ENCODE data around the gene APPBP2.
"Not testable (repeated sequence)": the region's sequence is repeated elsewhere in the genome, so short reads cannot be mapped to it uniquely, and the experiment has no call there.

Gene APPBP2

DNA sequence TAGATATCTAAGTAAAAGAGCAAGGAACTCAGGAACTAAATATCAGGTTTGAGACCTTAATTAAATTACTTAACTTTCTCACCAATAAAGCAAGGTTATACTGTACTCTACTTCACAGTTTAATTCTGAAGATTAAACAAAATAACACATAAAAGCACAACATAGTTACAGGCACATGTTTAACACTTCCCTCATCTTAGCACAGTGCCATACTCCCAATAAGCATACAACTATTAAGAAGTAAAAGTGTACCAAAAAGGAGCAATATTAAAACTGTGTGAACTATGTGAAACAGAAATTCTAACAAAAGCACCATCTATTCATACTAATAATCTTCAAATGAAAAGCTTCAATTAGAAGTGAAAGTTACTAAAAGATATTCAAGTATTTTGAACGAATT lies 2.2 kb downstream of the APPBP2 start:
- Histone ChIP-seq H3K27me3 (ENCODE audit: insufficient read depth, insufficient read length) (no peaks in the 10 kb centered on the region), H3K4me1 (ENCODE audit: insufficient read depth, insufficient read length) (no peaks in the 10 kb centered on the region), H3K9ac (ENCODE audit: insufficient read length, low read depth) (peak overlapping the region; percentile 29), H3K9me3 (ENCODE audit: insufficient read depth, low read length) (peaks cover 6% of the 10 kb centered on the region; the same call in 1 of the 2 replicates), H3K4me3 (ENCODE audit: insufficient read length, low read depth) (peak overlapping the region; percentile 1), H3K36me3 (ENCODE audit: insufficient read depth, insufficient read length, low read length) (peaks cover 38% of the 10 kb centered on the region)
- TF ChIP-seq YY1 (IDR thresholded peaks at IDR 0.05; ENCODE audit: insufficient read depth, insufficient read length) = no peak
- no peak for TF ChIP-seq SUZ12 (IDR thresholded peaks at IDR 0.05; ENCODE audit: extremely low read depth, insufficient read depth, insufficient read length)
- no peak for TF ChIP-seq ZNF274 (IDR thresholded peaks at IDR 0.05; ENCODE audit: low read depth, low read length)
- DNase-seq (ENCODE audit: low read depth, low spot score) = no peak

- no peak overlapping the region for H3K4me3 ChIP-seq (ENCODE audit: insufficient read length, low read depth)
- H3K27me3 ChIP-seq (ENCODE audit: insufficient read depth, insufficient read length) = no peaks in the 10 kb centered on the region
- H3K9ac ChIP-seq (ENCODE audit: insufficient read length, low read depth) = no peak overlapping the region
Observed at GRCh38 chr17:60522889-60523626, 3.0 kb downstream of the APPBP2 start.

GRCh38 chr17:60519795-60520194 lies 6.2 kb downstream of the APPBP2 start:
- TF ChIP-seq YY1 (IDR thresholded peaks at IDR 0.05; ENCODE audit: insufficient read depth, insufficient read length) (no peak), ZNF274 (IDR thresholded peaks at IDR 0.05; ENCODE audit: low read depth, low read length) (no peak), SUZ12 (IDR thresholded peaks at IDR 0.05; ENCODE audit: extremely low read depth, insufficient read depth, insufficient read length) (no peak)
- Histone ChIP-seq H3K27me3 (ENCODE audit: insufficient read depth, insufficient read length) (no peaks in the 10 kb centered on the region), H3K36me3 (ENCODE audit: insufficient read depth, insufficient read length, low read length) (peaks cover 43% of the 10 kb centered on the region), H3K9ac (ENCODE audit: insufficient read length, low read depth) (no peak overlapping the region), H3K9me3 (ENCODE audit: insufficient read depth, low read length) (no peaks in the 10 kb centered on the region), H3K4me1 (ENCODE audit: insufficient read depth, insufficient read length) (no peaks in the 10 kb centered on the region), H3K4me3 (ENCODE audit: insufficient read length, low read depth) (no peak overlapping the region)
- no peak for DNase-seq (ENCODE audit: low read depth, low spot score)

More at GRCh38 chr17:60522889-60523626, 3.0 kb downstream of the APPBP2 start:
- DNase-seq (ENCODE audit: low read depth, low spot score) = no peak
- Histone ChIP-seq H3K4me1 (ENCODE audit: insufficient read depth, insufficient read length) (no peaks in the 10 kb centered on the region), H3K9me3 (ENCODE audit: insufficient read depth, low read length) (peaks cover 5% of the 10 kb centered on the region; the same call in 1 of the 2 replicates), H3K36me3 (ENCODE audit: insufficient read depth, insufficient read length, low read length) (peaks cover 40% of the 10 kb centered on the region)
- no peak for TF ChIP-seq ZNF274 (IDR thresholded peaks at IDR 0.05; ENCODE audit: low read depth, low read length)

DNA sequence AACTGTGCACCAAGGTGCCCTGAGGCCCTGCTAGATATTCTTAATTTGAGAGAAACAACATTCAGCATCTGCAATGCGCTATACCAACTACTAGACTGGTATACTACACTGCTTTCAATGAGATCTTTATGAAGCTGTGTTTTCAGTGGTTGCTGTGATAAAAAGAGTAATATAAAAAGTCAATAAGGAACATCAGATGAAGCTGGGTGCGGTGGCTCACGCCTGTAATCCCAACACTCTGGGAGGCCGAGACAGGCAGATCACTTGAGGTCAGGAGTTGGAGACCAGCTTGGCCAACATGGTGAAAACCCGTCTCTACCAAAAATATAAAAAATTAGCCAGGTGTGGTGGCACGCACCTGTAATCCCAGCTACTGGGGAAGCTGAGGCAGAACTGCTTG lies 10.4 kb downstream of the APPBP2 start:
- H3K9me3 ChIP-seq (ENCODE audit: insufficient read depth, low read length); H3K4me3 ChIP-seq (ENCODE audit: insufficient read length, low read depth); DNase-seq (ENCODE audit: low read depth, low spot score); H3K4me1 ChIP-seq (ENCODE audit: insufficient read depth, insufficient read length); H3K27me3 ChIP-seq (ENCODE audit: insufficient read depth, insufficient read length); H3K9ac ChIP-seq (ENCODE audit: insufficient read length, low read depth): not testable (repeated sequence)
- H3K36me3 ChIP-seq (ENCODE audit: insufficient read depth, insufficient read length, low read length) = peaks cover 48% of the 10 kb centered on the region

DNA sequence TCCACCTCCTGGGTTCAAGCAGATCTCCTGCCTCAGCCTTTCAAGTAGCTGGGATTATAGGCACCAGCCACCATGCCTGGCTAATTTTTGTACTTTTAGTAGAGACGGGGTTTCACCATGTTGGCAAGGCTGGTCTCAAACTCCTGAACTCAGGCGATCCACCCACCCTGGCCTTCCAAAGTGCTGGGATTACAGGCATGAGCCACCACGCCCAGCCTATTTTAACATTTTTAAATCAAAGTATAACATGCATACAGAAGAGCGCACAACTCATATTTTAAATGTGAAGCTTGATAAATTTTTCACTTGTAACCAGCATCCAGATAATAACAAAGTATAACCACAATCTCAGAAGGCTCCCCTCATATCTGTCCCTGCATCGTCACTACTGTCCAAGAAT lies 10.8 kb downstream of the APPBP2 start:
- not testable (repeated sequence) for H3K4me1 ChIP-seq (ENCODE audit: insufficient read depth, insufficient read length); H3K27me3 ChIP-seq (ENCODE audit: insufficient read depth, insufficient read length); H3K9ac ChIP-seq (ENCODE audit: insufficient read length, low read depth); H3K9me3 ChIP-seq (ENCODE audit: insufficient read depth, low read length); H3K4me3 ChIP-seq (ENCODE audit: insufficient read length, low read depth); DNase-seq (ENCODE audit: low read depth, low spot score)
- H3K36me3 ChIP-seq (ENCODE audit: insufficient read depth, insufficient read length, low read length) = peaks cover 47% of the 10 kb centered on the region

- DNase-seq (ENCODE audit: low read depth, low spot score) = no peak
- H3K36me3 ChIP-seq (ENCODE audit: insufficient read depth, insufficient read length, low read length) = peaks cover 45% of the 10 kb centered on the region
- H3K9me3 ChIP-seq (ENCODE audit: insufficient read depth, low read length) = no peaks in the 10 kb centered on the region
- TF ChIP-seq ZNF274 (IDR thresholded peaks at IDR 0.05; ENCODE audit: low read depth, low read length) (no peak), YY1 (IDR thresholded peaks at IDR 0.05; ENCODE audit: insufficient read depth, insufficient read length) (no peak), SUZ12 (IDR thresholded peaks at IDR 0.05; ENCODE audit: extremely low read depth, insufficient read depth, insufficient read length) (no peak)
- no peak overlapping the region for H3K4me3 ChIP-seq (ENCODE audit: insufficient read length, low read depth)
- no peaks in the 10 kb centered on the region for H3K27me3 ChIP-seq (ENCODE audit: insufficient read depth, insufficient read length)
- no peak overlapping the region for H3K9ac ChIP-seq (ENCODE audit: insufficient read length, low read depth)
- H3K4me1 ChIP-seq (ENCODE audit: insufficient read depth, insufficient read length) = no peaks in the 10 kb centered on the region
Observed at GRCh38 chr17:60514500-60514899, 11.5 kb downstream of the APPBP2 start.

DNA sequence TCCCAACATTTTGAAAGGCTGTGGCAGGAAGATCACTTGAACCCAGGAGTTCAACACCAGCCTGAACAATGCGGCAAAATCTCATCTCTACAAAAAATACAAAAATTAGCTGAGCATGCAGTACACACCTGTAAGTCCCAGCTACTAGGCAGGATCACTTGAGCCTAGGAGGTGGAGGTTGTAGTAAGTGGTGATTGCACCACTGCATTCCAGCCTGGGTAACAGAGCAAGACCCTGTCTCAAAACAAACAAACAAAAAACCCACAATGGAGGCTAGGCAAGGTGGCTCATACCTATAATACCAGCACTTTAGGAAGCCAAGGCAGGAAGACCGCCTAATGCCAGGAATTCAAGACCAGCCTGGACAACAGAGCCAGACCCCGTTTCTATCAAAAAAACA lies 12.0 kb downstream of the APPBP2 start:
- Histone ChIP-seq H3K4me3 (ENCODE audit: insufficient read length, low read depth) (no peak overlapping the region), H3K4me1 (ENCODE audit: insufficient read depth, insufficient read length) (no peaks in the 10 kb centered on the region), H3K36me3 (ENCODE audit: insufficient read depth, insufficient read length, low read length) (peaks cover 40% of the 10 kb centered on the region), H3K9ac (ENCODE audit: insufficient read length, low read depth) (no peak overlapping the region), H3K27me3 (ENCODE audit: insufficient read depth, insufficient read length) (no peaks in the 10 kb centered on the region), H3K9me3 (ENCODE audit: insufficient read depth, low read length) (no peaks in the 10 kb centered on the region)
- TF ChIP-seq ZNF274 (IDR thresholded peaks at IDR 0.05; ENCODE audit: low read depth, low read length) = no peak
- TF ChIP-seq YY1 (IDR thresholded peaks at IDR 0.05; ENCODE audit: insufficient read depth, insufficient read length) = no peak
- no peak for TF ChIP-seq SUZ12 (IDR thresholded peaks at IDR 0.05; ENCODE audit: extremely low read depth, insufficient read depth, insufficient read length)
- no peak for DNase-seq (ENCODE audit: low read depth, low spot score)

DNA sequence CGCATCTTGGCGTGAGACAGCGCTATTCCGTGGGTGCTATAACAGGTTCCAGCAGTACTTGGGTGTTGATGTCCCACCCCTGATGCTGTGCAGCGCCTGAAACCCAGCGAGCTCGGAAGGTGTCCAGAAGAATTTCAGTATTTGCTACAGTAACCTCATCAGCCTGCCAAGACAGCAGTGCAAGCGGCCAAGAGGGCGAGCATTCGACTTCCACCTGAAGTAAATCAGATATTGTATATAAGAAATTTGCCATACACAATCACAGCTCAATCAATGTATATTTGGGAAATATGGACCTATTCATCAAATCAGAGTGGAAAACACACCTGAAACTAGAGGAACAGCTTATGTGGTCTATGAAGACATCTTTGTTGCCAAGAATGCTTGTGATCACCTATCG lies 13.0 kb downstream of the APPBP2 start:
- no peaks in the 10 kb centered on the region for H3K27me3 ChIP-seq (ENCODE audit: insufficient read depth, insufficient read length)
- H3K36me3 ChIP-seq (ENCODE audit: insufficient read depth, insufficient read length, low read length) = peaks cover 30% of the 10 kb centered on the region
- TF ChIP-seq YY1 (IDR thresholded peaks at IDR 0.05; ENCODE audit: insufficient read depth, insufficient read length) = no peak
- TF ChIP-seq ZNF274 (IDR thresholded peaks at IDR 0.05; ENCODE audit: low read depth, low read length) = no peak
- TF ChIP-seq SUZ12 (IDR thresholded peaks at IDR 0.05; ENCODE audit: extremely low read depth, insufficient read depth, insufficient read length) = no peak
- H3K9me3 ChIP-seq (ENCODE audit: insufficient read depth, low read length) = no peaks in the 10 kb centered on the region
- DNase-seq (ENCODE audit: low read depth, low spot score) = no peak
- no peak overlapping the region for H3K4me3 ChIP-seq (ENCODE audit: insufficient read length, low read depth)
- no peaks in the 10 kb centered on the region for H3K4me1 ChIP-seq (ENCODE audit: insufficient read depth, insufficient read length)
- no peak overlapping the region for H3K9ac ChIP-seq (ENCODE audit: insufficient read length, low read depth)
